Stimulated activated CD4-positive, alpha-beta T cell treated with anti-CD3 and anti-CD28 coated beads, Interleukin-15, amount 100 ng/mL, for 1 hour (primary cell): ENCODE data around the gene ARHGAP25.

Experiments
- DNase-seq, 2 donors: peaks; one replicate each; pipeline ENCODE4 v3.0.0-alpha.2; 2020; ENCODE audit warnings: low read depth in 1 of 2, low spot score in 1 of 2

Gene ARHGAP25

GRCh38 chr2:68741238-68741637, 6.6 kb downstream of the ARHGAP25 start:
- no peak for DNase-seq

GRCh38 chr2:68741805-68742306, 7.2 kb downstream of the ARHGAP25 start:
- no peak for DNase-seq

- no peak for DNase-seq
Measured at GRCh38 chr2:68742626-68743415, 8.2 kb downstream of the ARHGAP25 start.

- DNase-seq = no peak
Measured at GRCh38 chr2:68743531-68743930, 8.9 kb downstream of the ARHGAP25 start.

GRCh38 chr2:68744366-68744912, 9.8 kb downstream of the ARHGAP25 start:
- DNase-seq = no peak

GRCh38 chr2:68745006-68745405, 10.4 kb downstream of the ARHGAP25 start:
- DNase-seq = no peak

- DNase-seq = no peak
Measured at GRCh38 chr2:68746408-68746807, 11.8 kb downstream of the ARHGAP25 start.

- DNase-seq = no peak
Measured at GRCh38 chr2:68747413-68747812, 12.8 kb downstream of the ARHGAP25 start.

GRCh38 chr2:68747900-68748299, 13.3 kb downstream of the ARHGAP25 start:
- no peak for DNase-seq

GRCh38 chr2:68748568-68748967, 14.0 kb downstream of the ARHGAP25 start:
- DNase-seq = no peak

- DNase-seq = no peak
Measured at GRCh38 chr2:68749345-68749744, 14.7 kb downstream of the ARHGAP25 start.

GRCh38 chr2:68750592-68751396, 16.2 kb downstream of the ARHGAP25 start:
- no peak for DNase-seq

- DNase-seq = peak; percentile 77 to 84
Measured at GRCh38 chr2:68751397-68752339, 17.1 kb downstream of the ARHGAP25 start.

- no peak for DNase-seq
Measured at GRCh38 chr2:68753318-68753717, 18.7 kb downstream of the ARHGAP25 start.

- no peak for DNase-seq
Measured at GRCh38 chr2:68755071-68755470, 20.5 kb downstream of the ARHGAP25 start.

- no peak for DNase-seq
Measured at GRCh38 chr2:68756178-68756577, 21.6 kb downstream of the ARHGAP25 start.

- no peak for DNase-seq
Measured at GRCh38 chr2:68757081-68757480, 22.5 kb downstream of the ARHGAP25 start.

- DNase-seq = no peak
Measured at GRCh38 chr2:68762100-68762499, 27.5 kb downstream of the ARHGAP25 start.

GRCh38 chr2:68762665-68763064, 28.1 kb downstream of the ARHGAP25 start:
- DNase-seq = no peak

GRCh38 chr2:68764041-68764805, 29.6 kb downstream of the ARHGAP25 start:
- no peak for DNase-seq
